Mucosa of descending colon (tissue), 3 donors: ENCODE data around the gene CITED4. TPM values are rescaled to one million over a fixed set of nuclear protein-coding genes. Genes with fewer than 3 reads are reported as not detected.

Experiments used
- ATAC-seq: fragments of 200-7000 bp; cut with Tn5 transposase; one replicate; pipeline ENCODE4 v1.9.1; 2020; ENCODE audit warnings: mild to moderate bottlenecking, moderate library complexity
- DNase-seq, 3 donors: peaks; one replicate each; pipeline ENCODE4 v3.0.0-alpha.2; 2020
- H3K36me3 ChIP-seq: fragments of 200-600 bp; one replicate; pipeline ENCODE4 v1.8.0; 2021; ENCODE audit warnings: low read depth, mild to moderate bottlenecking
- H3K4me1 ChIP-seq: fragments of 200-600 bp; one replicate; pipeline ENCODE4 v1.8.0; 2021; ENCODE audit warnings: low read depth, mild to moderate bottlenecking
- H3K4me3 ChIP-seq: fragments of 200-600 bp; one replicate; pipeline ENCODE4 v1.8.0; 2021; ENCODE audit warnings: mild to moderate bottlenecking
- H3K9me3 ChIP-seq: fragments of 200-600 bp; one replicate; pipeline ENCODE4 v1.8.0; 2021; ENCODE audit warnings: mild to moderate bottlenecking
- CTCF ChIP-seq: fragments of 200-600 bp; IDR thresholded peaks from one replicate; pipeline ENCODE4 v1.8.0; 2022; ENCODE audit warnings: antibody characterized with exemption, mild to moderate bottlenecking
- intact Hi-C, 2 donors: fragments of 100-400 bp; cut with DNase I in 1 of 2; cut with micrococcal nuclease in 1 of 2; formaldehyde crosslinking; loops; one replicate each; pipeline versions ENCODE4 v1.11.0 to v1.11.1; 2022; cut with DNase I, micrococcal nuclease
- total RNA-seq, 3 donors: library from RNA; stranded (reverse); fragmentation: NEBNext Ultra II Directional in 2 of 3; extraction: Animal tissue kit (Norgen Biotek cat#: 25700) in 2 of 3; gene quantifications; one replicate each; pipeline versions ENCODE4 v1.2.1 to v1.2.4, GENCODE V29; 2021 to 2023
- donor health status: DM: no; HTN: no; CAD: no; lungs with moderate emphysema.
- donor health status: DM: no; HTN: no; CAD: no.
- donor health status: DM: no; HTN: yes; CAD: no.

The CITED4 gene
- total RNA-seq, 3 donors from 2014 or later, result 1.9 to 45.1 (median 4.7) TPM

DNA sequence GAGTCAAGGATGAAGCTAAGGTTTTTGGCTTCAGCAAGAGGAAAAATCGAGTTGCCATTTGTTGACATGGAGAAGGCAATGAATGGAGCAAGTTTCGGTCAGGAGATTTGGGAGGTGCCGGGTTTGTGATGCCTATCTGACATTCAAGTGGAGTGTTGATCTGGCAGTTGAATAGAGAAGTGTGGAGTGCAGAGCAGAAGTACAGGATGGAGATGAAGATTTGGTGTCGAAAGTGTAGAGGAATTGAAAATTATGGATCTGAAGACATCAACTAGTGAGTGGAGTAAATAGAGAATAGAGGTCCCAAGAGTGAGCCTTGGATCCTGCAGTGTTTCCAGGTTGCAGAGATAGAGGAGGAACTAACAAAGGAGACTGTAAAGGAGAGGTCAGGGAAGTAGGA lies 25.9 kb downstream of the CITED4 start:
- no peak for ATAC-seq
- no peaks in the 10 kb centered on the region for H3K9me3 ChIP-seq
- intact Hi-C loops, result no loop called here
- no peak overlapping the region for H3K4me3 ChIP-seq
- DNase-seq, result no peak
- H3K4me1 ChIP-seq, result no peaks in the 10 kb centered on the region
- no peak for TF ChIP-seq CTCF
- H3K36me3 ChIP-seq, result no peaks in the 10 kb centered on the region

- TF ChIP-seq CTCF, result no peak
- Histone ChIP-seq H3K4me1 (no peaks in the 10 kb centered on the region), H3K9me3 (no peaks in the 10 kb centered on the region), H3K36me3 (no peaks in the 10 kb centered on the region), H3K4me3 (no peak overlapping the region)
- intact Hi-C loops, result no loop called here
- no peak for ATAC-seq
- no peak for DNase-seq
Observed at GRCh38 chr1:40834968-40835545, 27.1 kb downstream of the CITED4 start.

- no peak for DNase-seq
- ATAC-seq, result no peak
- no peaks in the 10 kb centered on the region for H3K4me1 ChIP-seq
- H3K9me3 ChIP-seq, result no peaks in the 10 kb centered on the region
- TF ChIP-seq CTCF, result no peak
- intact Hi-C loops, result no loop called here
- no peak overlapping the region for H3K4me3 ChIP-seq
- H3K36me3 ChIP-seq, result no peaks in the 10 kb centered on the region
Observed at GRCh38 chr1:40833979-40834378, 28.2 kb downstream of the CITED4 start.

GRCh38 chr1:40831001-40831732 lies 31.0 kb downstream of the CITED4 start:
- DNase-seq (no peak), ATAC-seq (no peak)
- Histone ChIP-seq H3K4me3 (no peak overlapping the region), H3K9me3 (no peaks in the 10 kb centered on the region), H3K4me1 (no peaks in the 10 kb centered on the region), H3K36me3 (no peaks in the 10 kb centered on the region)
- intact Hi-C loops, result no loop called here
- TF ChIP-seq CTCF, result no peak

DNA sequence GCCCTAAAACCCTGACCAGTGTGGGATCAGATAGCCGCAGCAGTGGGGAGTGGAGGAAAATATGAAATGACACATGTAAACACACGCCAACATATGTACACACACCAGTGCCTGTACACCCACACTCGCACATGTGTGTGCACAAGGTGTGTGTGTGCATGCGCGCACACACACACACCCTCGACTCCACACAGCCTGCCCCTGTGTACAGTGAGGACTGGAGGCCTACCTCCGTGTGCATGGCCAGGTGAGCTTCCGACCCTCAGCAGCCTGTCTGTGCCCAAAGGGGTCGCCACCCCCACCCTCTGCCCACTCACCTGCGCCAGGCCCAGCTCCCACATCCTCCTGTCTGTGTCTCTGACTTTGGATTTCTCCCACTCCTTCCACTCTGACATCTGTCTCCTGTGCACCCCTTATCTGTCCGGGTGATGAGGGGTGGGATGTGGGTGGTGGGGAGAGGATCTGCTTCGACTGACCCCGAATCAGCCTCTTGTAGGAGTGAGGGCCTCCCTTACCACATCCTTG lies 31.7 kb downstream of the CITED4 start:
- intact Hi-C loops, result no loop called here
- no peak for ATAC-seq

More for the DNA sequence above, 31.7 kb downstream of the CITED4 start:
- no peak for DNase-seq
- TF ChIP-seq CTCF, result no peak
- Histone ChIP-seq H3K4me3 (no peak overlapping the region), H3K4me1 (no peaks in the 10 kb centered on the region), H3K9me3 (no peaks in the 10 kb centered on the region), H3K36me3 (no peaks in the 10 kb centered on the region)
